Kasumi-1 (cell line): ENCODE data around the gene COPS4.
"Not testable (repeated sequence)": the region's sequence is repeated elsewhere in the genome, so short reads cannot be mapped to it uniquely, and the experiment has no call there.

ENCODE experiments used
- DNase-seq, 2 experiments: peaks; one replicate each; lab custom pipeline; 2025; lab: John Stamatoyannopoulos, UW

COPS4 gene

GRCh38 chr4:83023599-83023998, 11.4 kb upstream of the COPS4 start:
- not testable (repeated sequence) for DNase-seq

GRCh38 chr4:83024233-83024632, 10.8 kb upstream of the COPS4 start:
- no peak for DNase-seq

GRCh38 chr4:83025563-83025962, 9.4 kb upstream of the COPS4 start:
- DNase-seq, result peak in 1 of 2 experiments; percentile 15

- DNase-seq, result no peak
Measured at GRCh38 chr4:83028976-83029375, 6.0 kb upstream of the COPS4 start.

- DNase-seq, result no peak
Measured at GRCh38 chr4:83029688-83030087, 5.3 kb upstream of the COPS4 start.

GRCh38 chr4:83036991-83037665, 2.1 kb downstream of the COPS4 start:
- DNase-seq, result no peak

GRCh38 chr4:83040269-83040668, 5.3 kb downstream of the COPS4 start:
- DNase-seq, result no peak

GRCh38 chr4:83043157-83043556, 8.2 kb downstream of the COPS4 start:
- DNase-seq, result not testable (repeated sequence)

GRCh38 chr4:83043801-83044407, 8.9 kb downstream of the COPS4 start:
- DNase-seq, result no peak

GRCh38 chr4:83046693-83047473, 11.9 kb downstream of the COPS4 start:
- DNase-seq, result no peak

GRCh38 chr4:83048781-83049180, 13.8 kb downstream of the COPS4 start:
- DNase-seq, result not testable (repeated sequence)

GRCh38 chr4:83054928-83055327, 19.9 kb downstream of the COPS4 start:
- DNase-seq, result peak; percentile 22 to 35

- no peak for DNase-seq
Measured at GRCh38 chr4:83062739-83063138, 27.8 kb downstream of the COPS4 start.

GRCh38 chr4:83065266-83065665, 30.3 kb downstream of the COPS4 start:
- peak; percentile 33 to 51 for DNase-seq

- DNase-seq, result no peak
Measured at GRCh38 chr4:83067058-83067639, 32.2 kb downstream of the COPS4 start.

GRCh38 chr4:83071116-83071515, 36.1 kb downstream of the COPS4 start:
- no peak for DNase-seq

- DNase-seq, result peak; percentile 85 to 90
Measured at GRCh38 chr4:83074086-83074704, 39.2 kb downstream of the COPS4 start.

- DNase-seq, result not testable (repeated sequence)
Measured at GRCh38 chr4:83074783-83075182, 39.8 kb downstream of the COPS4 start.

- no peak for DNase-seq
Measured at GRCh38 chr4:83075311-83076095, 40.5 kb downstream of the COPS4 start.

- DNase-seq, result no peak
Measured at GRCh38 chr4:83080561-83080960, 45.6 kb downstream of the COPS4 start.

GRCh38 chr4:83082777-83083176, 47.8 kb downstream of the COPS4 start:
- DNase-seq, result no peak
